ENCODE data around the gene MAP1LC3B.
A peak's percentile ranks its signal among the peaks of the same experiment; 100 is the strongest.
"Not testable (repeated sequence)": the region's sequence is repeated elsewhere in the genome, so short reads cannot be mapped to it uniquely, and the experiment has no call there.

Gene MAP1LC3B

DNA sequence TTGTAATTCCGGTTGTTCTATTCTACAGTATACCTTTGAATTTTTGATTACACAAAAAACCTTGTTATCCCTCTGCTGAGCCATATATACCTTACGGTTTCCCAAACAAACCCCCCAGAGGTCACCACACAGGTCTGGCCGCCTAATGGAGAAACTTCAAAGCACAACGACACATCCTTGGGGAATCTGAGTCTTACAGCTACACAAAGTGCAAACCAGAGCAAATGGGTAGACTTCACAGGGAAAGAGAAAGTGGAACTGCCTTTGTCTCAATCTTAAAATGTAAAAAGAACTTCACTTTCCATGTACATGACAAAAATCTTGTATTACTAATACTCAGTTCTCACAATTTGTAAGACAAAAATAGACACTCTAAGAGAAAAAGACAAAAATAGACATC, 11.3 kb upstream of the MAP1LC3B start:
- peak; percentile 34 for DNase-seq (ENCODE audit: low spot score)

DNA sequence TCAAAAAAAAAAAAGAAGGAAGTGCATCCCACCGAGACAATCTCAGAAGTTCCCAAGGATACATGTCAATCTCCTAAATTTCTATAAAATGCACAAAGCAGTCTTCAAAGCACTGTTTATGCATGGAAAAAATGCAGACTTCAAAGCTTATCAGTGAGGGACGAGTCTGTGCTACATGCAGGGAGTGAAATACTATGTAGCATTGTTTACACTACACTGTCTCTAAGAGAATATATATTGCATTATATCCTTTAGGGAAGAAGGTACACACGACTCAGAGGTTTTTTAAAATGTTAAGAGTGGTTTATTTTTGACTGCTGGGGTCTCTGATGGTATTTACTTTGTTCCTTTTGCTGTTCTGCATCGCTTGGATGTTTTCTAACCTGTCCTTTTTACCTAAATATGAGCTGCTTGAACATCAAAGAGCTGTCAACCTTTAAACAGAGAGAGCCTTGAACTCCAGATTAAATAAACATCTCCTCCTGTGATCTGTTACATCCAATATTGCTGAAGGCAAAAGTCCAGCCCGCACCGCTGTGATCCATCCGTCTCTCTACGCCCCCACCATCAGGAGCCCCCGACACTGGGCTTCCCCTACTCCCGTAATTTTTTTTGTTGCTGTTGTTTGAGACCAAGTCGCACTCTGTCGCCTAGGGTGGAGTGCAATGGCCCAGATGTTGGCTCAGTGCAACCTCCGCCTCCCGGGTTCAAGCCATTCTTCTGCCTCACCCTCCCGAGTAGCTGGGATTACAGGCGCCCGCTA, 9.9 kb upstream of the MAP1LC3B start:
- DNase-seq (ENCODE audit: low spot score) = peak; percentile 4

DNA sequence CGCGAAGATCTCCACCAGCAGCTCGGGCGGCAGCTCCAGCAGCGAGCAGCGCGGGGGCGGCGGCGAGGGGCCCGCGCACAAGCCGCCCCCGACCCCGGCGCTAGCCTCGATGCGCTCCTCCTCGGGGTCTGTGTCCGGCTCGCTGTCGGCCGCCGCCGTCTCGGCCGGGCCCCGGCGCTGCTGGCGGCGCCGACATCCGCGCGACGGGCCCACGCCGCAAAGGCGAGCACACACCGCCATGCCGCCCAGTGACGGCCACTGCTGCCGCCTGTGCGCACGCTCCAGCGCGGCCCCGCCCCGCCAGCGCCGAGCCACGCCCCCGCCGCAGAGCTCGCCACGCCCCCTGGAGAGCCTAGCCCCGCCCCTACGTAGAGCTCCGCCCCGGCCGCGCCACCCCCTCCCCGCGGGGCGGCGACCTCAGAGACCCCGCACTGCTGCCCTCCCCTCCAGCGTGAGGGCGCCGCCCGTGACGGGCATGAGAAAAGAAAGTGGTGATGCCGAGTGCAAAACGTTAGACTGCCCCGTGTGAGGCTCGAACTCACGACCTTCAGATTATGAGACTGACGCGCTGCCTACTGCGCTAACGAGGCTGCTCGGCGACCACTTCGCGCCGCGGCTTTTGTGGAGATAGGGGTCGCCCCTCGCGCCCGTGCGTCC, 8.5 kb upstream of the MAP1LC3B start, which contains the start of gene FBXO31:
TSS of gene FBXO31 (minus strand) at position 272 of the 657 bp plus-strand sequence. CDS start at position 240, 32 bp downstream.
- peak; percentile 93 for DNase-seq (ENCODE audit: low spot score)

DNA sequence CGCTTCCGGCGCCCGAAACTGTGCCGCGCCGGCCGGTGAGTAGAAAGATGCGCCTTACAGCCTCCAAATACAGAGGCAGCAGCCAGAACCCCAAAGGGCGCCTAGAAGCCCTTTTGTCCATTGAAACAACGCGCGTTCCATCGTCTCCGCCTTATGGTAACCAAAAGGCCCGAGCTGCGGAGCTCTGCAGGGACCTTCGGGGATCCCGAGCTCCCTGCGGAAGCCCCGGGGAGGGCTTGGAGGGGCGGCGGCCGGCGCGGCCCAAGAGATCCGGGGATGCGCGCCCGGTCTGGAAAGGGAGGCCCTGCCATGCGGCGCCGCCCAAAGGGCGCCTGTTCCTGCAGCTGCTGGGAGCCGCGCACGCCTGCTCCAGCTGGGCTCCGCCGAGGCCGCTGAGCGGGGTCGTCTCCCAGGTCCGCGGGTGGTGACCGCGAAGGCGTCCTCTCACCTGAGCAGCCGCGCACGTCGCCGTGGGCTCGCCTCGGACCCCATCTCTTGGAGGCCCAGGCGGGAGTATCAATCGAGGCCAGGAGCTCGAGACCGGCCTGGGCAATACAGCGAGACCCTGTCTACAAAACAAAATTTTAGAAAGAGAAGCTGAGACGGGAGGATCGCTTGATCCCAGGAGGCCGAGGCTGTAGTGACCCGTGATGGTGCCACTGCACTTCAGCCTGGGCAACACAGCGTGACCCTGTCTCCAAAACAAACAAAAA, 7.8 kb upstream of the MAP1LC3B start:
- DNase-seq (ENCODE audit: low spot score) = peak; percentile 63

DNA sequence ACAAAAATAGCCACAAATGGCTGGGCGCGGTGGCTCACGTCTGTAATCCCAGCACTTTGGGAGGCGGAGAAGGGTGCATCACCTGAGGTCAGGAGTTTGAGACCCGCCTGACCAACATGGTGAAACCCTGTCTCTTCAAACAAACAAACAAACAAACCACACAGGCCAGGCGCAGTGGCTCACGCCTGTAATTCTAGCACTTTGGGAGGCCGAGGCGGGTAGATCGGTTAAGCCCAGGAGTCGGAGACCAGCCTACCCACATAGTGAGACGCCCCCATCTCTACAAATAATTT, 7.3 kb upstream of the MAP1LC3B start:
- DNase-seq (ENCODE audit: low spot score) = not testable (repeated sequence)

DNA sequence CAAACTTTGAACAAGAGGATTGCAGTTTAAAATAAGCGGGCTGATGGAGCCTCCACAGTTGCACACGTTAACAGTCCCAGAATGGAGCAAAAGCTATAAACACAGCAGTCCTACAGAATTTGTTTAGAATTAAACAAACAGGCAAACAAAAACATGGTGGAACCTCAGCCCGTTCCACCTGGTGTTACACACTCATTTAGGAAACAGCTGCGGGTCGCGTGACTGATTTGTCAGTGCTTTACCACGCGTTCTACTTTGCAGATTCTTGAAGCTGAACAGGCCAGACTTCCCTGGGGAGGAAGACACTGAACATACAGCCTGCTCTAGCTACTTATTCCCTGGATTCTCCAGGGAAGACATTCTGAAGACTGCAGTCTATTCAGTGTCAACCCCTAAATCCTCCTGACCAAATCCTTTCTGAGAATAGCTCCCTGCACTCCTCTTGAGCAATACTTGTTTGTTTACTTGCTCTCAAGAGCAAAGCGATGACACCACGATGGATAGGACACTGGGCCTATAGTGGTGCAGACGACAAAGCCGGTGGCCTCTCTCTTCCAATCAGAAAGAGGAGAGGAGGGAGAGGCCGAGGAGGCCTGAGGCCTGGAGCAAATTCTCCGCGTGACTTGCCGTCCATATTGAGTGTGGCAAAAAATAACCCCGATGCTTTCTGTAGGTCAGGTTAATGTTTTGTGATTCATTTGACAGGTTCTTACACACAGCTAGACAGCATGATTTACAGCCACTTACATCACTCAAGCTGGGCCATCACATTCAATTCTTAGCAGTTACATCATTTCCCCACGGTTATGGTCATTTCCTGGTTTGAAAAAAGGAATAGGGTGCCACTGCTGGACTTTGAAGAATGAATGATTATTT, 4.0 kb upstream of the MAP1LC3B start:
- peak; percentile 95 for DNase-seq (ENCODE audit: low spot score)

DNA sequence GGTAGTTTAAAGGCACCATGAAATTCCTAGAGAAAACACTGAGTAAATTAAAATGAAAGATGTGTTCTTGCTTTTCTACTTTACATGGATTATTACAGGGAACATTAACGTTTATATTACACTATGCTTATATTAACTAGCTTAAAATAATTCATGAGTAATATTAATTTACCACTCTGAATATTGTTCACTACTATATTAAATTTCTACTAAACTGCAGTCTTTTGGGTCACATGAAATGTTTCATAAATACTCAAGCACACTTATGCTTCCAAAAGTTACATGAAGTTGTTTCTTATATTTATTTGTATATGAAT, 3.4 kb upstream of the MAP1LC3B start:
- no peak for DNase-seq (ENCODE audit: low spot score)

DNA sequence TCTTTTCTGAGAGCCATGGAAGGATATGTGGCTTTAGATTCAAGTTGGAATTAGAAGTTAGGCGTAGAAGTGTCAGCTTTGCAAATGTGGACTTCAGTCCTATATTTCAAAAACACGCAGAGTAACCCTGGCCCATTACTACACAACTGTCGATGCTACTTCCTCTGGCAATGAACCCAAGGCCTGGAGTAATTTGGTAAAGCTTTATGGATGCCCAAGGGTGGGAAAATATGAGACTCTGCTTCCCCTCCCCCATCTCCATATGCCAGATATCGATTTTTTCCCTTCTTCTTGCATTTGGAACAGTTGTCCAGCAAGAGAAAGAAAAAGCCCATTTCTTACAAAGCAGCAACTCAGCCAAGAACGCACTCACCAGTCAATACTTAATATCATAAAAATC, 2.9 kb upstream of the MAP1LC3B start:
- DNase-seq (ENCODE audit: low spot score) = no peak

DNA sequence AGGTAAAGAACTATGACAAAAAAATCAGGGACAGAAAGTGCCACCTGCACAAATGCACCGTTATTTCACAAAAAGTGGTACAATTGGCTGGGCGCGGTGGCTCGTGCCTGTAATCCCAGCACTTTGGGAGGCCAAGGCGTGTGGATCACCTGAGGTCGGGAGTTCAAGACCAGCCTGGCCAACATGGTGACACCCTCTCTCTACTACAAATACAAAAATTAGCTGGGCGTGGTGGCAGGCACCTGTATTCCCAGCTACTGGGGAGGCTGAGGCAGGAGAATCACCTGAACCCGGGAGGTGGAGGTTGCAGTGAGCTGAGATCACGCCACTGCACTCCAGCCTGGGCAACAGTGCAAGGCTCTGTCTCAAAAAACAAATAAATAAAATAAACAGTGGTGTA, 2.2 kb upstream of the MAP1LC3B start:
- not testable (repeated sequence) for DNase-seq (ENCODE audit: low spot score)

DNA sequence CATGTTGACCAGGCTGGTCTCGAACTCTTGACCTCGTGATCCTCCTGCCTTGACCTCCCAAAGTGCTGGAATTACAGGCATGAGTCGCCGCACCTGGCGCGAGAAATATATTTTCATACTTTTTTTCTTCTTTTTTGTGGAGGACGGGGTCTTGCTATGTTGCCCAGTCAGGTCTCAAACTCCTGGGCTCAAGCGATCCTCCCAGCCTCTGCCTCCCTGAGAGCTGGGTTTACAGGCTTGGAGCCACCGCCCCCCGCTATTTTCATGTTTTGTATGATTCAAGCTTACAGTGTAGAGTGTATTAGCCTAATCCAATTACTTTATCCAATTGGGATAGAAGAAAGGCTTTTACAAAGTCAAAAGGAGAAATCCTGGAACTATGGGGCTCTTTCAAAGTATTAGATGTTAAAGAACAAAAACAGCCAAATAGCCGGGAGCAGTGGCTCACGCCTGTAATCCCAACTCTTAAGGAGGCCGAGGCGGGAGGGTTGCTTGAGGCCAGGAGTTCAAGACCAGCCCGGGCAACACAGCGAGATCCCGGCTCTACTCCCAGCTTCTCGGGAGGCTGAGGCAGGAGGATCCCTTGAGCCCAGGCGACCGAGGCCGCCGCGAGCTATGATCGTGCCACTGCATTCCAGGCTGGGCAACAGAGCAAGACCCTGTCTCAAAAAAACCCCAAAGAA, 1.4 kb upstream of the MAP1LC3B start:
- no peak for DNase-seq (ENCODE audit: low spot score)

DNA sequence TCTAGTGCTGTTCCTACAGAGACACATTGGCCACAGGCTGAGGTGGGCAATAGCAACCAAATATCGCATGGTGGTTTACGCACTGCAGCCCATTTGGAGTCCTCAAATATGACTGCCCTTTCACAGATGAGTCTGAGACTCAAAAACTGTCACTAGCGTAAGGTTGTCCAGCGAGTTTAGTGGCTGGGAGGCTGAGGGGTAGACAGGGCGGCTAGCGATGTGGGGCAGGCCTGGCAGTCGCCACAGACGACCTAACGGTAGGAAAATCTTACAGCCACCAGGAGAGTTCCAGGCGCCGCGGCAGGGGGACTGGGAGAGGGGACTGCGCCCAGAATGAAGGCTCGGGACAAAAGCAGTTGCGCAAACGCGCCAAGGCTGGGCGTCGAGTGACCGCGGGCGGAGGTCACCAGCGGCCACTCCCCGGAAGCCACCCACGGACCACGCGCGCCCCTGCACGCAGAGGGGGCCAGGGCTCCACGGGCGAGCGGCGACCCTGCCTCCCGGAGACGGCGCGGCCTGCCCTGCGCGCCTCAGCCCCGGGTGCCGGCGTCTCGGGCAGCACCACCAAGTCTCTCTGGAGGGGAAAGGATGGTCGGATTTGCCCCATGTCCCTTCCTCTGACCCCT, 699 bp upstream of the MAP1LC3B start:
- DNase-seq (ENCODE audit: low spot score) = peak; percentile 30

DNA sequence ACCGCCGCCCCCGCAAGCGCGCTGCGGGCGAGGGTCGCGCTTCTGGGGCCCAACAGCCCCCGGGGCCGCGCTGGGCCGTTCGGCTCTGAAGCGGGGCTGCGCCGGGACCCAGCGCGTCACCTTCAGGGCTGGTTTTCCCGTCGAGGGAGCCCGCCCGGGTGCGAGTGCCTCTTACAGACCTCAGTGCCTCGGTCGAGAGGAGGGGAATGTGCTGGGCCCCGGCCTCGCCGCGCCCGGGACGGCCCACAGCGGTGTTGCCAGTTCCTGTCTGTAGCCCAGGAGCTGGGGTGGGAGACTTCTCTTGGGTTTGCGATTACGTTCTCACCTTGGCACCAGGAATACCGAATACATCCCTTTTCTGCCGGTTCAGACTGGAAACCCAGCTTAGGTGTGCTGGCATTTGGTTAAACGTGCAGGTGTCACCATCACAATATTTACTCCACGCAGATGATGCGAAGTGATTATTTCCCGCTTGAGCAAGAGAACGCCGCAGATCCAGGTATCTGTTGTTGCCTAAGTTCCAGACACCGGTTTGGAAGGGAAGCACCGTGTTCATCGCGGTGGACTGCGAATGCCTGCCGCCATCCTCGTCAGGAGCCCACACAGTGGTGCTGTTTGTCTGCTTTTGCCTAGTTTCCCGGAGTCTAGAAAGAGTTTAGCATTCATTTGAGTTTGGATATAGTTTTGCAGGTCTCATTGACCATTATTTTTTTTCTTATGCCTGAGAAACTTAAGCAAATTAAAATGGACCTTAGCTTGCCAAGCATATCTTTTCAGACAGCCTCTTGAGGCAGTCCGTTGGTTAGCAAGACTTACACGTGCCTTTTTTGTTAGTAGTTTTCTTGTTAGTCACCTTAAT, 914 bp downstream of the MAP1LC3B start:
- DNase-seq (ENCODE audit: low spot score) = peak; percentile 53

DNA sequence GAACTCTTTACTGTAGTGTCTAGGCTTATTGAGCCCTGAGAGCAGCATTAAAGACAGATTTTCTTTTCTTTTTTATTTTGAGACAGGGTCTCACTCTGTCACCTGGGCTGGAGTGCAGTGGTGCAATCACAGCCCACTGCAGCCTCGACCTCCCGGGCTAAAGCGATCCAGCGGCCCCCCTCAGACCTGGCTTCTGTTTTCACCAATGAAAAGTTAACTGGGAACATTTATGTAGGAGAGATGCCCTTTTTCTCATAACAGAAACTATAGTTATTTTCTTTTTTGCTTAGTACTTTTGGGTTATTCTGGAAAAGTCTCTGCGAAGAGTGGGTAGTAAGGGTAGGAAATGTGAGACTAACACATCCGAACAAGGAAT, 1.5 kb downstream of the MAP1LC3B start:
- DNase-seq (ENCODE audit: low spot score) = no peak

DNA sequence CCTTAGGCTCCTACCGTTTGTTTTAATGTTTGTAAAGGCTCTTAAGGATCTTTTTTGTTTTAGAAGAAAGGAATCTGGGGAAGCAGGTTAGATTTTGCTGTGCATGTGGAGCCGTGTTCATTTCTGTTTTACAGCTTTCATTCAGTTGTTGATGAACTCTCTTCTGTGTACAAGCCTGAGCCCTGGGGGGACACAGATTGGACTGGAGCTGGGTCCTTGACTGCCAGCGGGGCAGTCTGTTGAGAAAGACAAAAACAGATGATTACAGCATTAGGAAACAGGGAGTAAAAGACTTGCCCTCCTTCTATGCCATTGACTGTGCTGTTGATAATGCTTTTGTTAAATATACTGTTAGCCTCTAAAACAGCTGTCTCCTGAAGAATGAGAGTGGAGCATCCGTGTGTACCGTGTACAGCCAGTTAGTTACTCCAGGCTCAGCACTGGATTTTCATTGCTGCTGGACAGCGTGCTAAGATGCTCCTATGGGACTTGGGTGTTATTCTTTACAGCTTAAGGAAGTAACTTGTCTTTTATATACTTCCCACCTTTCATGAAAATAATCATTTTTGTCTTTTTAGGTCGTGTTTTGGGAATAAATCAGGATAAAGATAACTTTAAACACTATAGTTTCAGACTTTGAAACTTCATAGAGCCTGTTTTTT, 3.2 kb downstream of the MAP1LC3B start:
- no peak for DNase-seq (ENCODE audit: low spot score)

DNA sequence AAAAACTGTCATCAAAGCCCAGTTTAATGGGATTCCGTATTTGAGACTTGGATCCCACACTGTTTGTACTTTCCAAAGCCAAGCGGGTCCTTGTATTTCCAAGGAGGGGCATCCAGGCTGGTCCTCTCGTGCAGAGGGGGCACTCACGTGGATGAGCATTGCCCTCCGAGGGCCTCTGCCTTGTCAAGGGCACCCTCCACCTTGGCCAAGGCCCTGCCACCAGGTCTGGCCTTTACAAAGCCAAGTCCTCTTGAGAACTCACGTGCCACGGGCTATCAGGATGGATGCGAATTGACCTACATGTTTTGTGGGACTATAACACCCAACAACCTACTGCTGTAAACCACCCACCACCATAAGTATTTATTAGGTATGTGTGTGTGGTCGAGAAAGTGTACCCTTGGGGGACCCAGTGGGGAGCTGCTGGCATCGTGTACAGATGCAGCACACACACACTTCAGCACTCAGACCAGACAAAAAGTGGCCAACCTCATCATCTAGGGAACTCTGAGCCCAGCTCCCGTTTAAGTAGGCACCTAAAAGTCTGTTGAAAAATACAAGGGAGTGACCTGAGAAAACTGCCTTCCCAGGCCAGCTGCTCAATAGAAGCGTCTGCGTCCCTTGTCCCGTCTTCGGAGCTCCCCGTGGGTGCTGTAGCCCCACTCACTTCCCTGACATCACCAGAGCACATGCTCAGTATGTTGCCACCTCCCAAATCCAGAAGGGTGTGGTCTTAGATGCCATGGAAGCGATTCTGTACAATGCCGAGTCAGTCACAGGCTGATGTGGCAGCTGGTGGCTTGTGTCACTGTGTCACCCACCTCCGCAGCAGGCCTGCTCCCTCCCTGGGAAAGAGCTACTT, 12.9 kb downstream of the MAP1LC3B start:
- DNase-seq (ENCODE audit: low spot score) = no peak

DNA sequence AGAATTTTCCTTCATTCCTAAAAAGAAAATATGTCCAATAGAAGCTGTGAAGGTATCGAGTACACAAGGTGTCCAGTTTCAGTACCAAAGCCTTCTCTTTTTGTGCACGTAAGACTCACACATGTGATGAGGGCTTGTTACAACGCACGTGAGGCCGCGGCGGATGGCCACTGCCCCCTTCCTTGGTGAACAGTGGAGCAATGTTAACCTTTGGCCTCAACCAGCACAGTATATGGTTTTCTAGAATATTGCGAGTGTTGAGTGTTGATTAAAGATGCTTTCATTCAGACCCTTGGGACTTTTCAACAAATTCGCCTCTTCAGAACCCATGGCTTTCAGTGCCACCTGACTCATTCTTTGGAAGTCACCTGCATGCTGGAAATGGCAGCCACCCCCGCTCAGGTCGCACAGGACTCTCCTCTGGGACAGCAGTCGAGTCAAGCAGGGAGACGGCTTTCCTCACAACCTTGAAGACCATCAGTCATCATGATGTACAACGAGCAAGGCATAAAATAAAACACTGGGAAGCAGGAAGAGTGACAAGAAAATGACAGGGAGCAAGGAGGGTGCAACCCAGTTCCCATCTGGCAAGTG, 14.5 kb downstream of the MAP1LC3B start:
- no peak for DNase-seq (ENCODE audit: low spot score)

DNA sequence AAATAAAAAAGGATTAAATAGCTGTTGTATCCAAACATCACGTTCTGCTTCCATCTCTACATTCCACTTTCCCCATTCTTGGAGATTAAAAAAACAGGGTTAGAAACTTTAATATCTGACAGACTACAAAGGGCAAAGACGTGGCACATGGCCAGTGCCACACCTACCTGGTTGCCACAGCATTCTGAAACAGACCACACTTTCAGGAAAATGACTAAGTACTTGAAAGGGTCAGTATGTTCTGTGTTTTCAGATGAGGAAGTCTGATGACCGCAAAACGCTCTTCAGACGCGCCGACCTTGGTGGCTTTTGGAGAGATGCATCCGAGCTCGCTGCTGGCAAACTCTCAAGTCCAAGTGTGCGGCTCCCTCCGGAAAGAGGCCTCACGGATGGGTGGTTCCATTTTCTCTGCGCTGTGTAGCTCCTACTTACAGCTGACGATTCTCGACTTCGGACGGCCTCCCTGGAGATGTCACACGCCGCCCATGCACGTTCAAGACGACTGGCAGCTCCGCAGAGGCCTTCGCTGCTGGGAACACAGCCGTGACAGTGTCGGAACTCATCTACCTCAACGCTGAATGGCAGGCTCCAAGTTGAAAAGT, 15.5 kb downstream of the MAP1LC3B start:
- DNase-seq (ENCODE audit: low spot score) = no peak

DNA sequence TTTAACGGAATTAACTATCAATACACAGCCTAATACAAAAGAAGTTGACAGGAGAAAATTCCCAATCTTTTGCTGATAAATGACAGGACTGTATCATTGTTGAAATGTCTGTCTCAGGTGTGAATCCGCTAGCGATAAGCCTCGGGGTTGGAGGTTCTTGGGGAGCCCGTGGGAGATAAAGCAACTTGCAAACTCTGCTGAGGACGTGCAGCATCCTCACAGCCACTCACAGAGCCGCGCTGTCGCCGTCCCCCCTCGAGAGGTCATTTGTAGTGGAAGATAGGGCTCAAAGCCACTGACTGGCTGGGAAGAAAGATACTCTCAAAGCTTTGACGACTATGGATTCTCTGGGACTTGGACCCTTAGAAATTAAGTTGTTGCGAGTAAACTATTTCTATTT, 17.0 kb downstream of the MAP1LC3B start:
- no peak for DNase-seq (ENCODE audit: low spot score)
